Activated CD8-positive, alpha-beta memory T cell treated with anti-CD3 and anti-CD28 coated beads, Interleukin-2, amount 50 U/mL, for 1 hour (primary cell): Measurements from ENCODE around the gene MAGI2.

Experiments used
- DNase-seq: peaks from one replicate; pipeline ENCODE4 v3.0.0-alpha.2; 2020; ENCODE audit errors: extremely low read depth

Gene MAGI2

DNA sequence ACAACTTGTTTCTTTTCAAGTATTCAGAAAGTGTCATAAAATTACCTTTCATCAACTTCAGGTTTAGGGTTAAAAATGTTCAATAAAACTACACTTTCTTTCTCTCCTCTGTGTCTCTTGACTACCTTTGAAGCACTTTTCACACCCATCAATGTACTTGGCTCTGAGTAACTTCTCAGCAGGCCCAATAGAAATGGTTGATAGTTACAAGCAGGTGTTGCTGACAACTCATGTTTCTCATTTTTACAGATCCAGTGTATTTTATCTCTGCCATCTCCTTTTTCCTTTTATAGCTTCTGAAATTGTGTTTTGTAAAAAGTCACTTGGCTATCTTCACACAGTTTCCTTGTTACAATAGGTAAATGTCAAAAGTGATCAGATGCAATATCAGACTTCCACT is 1306.9 kb downstream of the MAGI2 start:
- no peak for DNase-seq

DNA sequence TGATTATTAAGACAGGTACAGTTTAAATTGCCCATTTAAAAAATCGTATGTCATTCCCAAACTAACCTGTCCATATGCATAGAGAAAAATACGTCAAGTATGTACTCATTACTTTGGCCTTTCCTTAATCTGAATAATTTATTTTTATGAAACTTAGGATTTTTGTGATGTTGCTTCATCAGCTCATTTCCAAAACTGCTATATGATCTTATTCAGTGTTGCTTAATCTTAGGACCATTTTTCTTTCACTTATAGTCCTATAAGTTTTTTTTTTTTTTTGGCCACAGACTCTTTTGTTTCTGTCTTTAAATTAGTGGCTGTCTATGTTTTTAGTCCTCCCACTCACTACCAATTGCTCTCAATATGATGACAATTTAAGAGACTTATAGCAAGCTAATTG is 1309.8 kb downstream of the MAGI2 start:
- DNase-seq: no peak

DNA sequence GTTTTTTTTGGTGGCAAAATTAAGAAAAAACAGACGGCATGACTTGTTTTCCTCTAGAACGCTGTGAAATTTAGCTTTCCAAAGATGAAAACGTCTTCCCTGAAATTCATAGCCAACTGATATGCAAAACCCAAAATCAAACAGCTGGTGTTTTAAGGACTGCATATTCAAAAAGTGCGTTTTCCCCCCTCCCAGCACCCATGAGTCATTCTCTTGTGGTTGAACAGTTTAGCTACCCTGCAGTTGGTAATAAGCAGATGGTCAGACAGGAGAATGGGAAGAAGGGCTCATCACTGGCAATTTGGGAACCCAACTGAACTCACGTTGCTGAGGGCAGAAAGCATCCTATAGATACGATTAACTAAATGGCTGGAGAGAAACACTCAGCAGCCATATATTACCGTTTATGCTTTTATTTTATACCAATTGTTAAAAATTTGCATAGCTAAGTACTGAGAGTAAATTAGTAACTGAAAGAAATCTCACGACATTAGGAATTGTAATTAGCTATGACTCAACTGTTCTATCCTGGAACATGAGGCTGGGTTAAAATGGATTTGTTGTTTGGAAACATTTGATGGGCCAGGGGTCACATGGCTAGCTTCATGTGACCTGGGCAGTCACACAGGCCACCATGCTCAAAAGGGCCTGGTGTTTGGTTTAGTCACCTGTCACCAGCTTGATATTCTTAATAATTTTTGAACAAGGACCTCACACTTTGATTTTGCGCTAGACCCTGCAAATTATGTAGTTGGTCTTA is 1311.8 kb downstream of the MAGI2 start:
- DNase-seq: no peak

DNA sequence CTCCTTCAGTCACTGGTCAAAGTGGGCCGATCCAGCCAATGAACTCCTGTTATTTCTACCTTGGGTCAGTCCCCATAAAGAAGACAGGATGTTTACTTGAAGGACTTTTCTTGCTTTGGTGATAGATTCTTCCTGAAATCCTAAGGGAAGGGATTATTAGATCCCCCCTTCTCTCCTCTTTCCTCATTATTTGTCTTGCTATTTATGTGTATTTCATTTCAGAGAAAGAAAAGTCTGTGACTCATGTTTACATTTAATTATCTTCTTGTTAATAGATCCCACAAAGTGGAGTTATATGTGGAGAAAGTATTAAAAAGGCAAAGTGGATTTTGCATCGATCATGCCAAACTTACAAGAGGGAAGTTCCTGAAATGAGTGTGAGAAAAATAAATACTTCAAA is 1313.4 kb downstream of the MAGI2 start:
- DNase-seq: no peak

DNA sequence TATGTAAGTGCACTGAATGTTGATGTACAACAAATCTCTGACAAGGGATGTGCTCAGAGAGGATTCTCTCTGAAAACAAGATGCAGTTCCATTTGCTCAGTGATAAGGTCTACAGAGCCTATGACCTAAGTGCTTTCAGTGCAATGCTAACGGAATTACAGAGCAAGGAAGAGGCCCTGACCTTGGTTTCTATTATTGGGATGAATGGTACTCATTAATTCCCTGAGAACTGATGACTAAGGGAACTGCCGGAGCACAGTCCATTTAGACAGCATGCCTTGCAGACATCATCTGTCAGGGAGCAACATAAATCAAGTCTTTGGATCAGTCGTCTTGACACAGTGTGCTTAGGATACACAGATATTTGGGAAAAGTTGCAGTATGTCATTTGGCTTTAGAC is 1314.1 kb downstream of the MAGI2 start:
- DNase-seq: no peak

DNA sequence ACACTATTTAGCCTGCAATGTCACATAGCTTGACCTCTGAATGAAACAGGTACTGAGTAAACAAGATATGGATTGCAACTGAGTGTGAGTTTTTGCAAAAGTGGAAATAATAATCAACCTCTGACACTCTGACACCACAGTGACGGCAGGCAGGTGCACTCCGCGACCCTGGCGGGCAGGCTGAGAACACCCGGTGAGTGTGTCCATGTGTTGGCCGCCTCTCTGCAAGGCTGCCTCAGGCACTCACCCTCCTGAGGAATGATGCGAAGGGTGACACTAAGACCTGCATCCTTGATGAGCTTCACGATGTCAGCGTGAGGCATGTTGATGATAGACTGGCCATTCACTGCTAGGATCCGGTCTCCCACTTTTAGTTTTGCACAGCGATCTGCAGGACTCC is 1318.7 kb downstream of the MAGI2 start:
- DNase-seq: no peak

DNA sequence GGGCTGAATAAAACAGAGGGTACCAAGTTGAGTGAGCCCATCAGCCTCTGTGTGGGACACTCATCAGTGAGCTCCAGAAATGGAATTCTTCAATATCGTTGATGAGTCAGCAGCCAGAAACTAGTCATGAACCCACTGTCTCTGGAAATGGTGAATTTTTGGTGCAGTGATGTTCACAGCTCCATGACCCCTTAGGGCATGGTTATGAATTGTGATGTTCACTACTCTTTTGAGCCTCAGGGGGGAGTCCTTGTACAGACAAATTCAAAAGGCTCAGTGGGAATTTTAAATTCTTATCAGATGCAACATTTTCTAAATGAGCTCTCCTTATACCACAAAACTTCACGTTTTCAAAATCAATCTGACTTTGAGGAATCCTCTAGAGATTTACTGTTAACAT is 1319.2 kb downstream of the MAGI2 start:
- DNase-seq: no peak

DNA sequence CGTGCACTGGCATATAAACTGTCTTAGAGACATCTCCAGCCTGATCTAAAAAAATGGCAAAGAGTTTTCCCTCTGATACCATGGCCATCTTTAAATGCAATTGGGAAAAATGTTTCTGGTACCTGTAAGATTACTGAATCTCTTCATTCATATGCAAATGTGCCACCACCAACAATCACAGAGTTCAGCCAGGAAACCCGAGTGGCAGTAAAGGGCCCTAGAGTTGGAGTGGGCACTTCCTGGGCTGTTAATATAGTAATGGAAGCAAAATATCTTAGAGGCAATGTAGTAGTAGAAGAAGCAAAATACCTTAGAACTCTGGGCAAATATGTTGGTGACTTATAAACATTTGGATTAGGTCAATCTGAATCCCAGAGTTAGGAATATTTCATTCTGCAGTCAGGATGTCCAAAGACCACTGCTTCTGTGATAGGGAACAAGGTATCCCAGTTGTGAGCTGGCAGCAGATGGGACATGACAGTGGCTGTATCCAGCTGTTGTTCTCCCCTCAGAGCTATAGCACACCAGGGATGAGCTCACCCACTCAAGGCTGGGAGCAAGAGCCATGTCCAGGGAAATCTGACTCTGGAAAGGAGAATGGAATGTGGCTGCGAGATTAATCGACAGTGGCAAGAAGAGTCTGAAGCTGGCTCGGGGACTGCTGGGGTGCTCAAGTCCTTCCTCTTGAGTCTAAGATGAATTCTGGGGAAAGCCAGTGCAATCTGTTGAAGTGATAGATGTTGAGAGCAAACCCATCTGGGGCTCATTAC is 1322.8 kb downstream of the MAGI2 start:
- DNase-seq: no peak

DNA sequence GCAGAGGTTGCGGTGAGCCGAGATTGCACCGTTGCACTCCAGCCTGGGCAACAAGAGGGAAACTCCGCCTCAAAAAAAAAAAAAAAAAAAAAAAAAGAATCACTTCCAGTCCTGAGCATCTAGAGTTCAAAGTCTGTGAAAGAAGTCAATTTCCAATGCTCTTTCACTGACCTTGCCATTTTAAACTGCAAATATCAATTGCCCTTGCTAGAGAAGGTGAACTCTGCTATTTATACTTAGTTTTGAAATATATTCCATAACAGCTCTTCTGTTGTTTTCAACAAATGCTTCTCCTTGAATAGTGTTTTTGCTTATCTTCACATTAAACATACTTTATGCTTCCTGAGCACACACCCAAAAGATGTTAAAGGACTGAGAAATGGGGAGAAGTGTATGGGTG is 1323.6 kb downstream of the MAGI2 start:
- DNase-seq: no peak

DNA sequence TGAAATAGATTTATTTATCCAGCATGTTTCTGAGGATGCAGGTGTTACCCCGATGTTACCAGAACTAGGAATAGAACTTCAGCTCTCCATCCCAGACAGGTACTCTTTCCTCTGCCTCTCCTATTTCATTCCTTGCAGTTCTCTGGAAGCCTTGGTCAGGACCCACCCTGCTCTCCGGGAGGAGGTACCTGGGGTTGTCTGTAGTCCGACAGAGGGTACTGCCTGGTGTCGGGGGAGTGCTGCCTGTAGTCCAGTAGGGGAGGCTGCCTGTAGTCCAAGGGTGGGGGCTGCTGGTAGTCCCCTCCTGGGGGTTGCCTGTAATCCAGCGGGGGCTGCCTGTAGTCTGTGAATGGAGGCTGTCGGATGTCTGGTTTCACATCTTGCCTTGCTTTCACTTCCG is 1326.5 kb downstream of the MAGI2 start:
- DNase-seq: no peak

DNA sequence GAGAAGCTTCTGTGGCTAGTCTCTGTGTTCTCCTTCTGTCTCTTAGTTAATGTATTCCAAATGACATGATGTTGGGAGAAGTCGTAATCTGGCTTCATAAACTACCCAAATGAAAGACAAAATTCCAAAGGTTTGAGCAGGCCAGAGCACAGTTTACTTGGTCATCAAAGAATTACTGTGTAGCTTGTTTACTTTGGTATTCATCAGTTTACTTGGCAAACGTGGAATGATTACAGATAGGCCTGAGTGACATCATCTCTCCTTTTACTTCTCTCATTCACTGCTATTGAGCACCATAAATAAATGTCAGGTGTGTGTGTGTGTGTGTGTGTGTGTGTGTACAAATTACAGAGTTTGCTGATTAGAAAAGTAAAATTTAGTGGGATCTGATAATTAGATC is 1327.6 kb downstream of the MAGI2 start:
- DNase-seq: no peak

DNA sequence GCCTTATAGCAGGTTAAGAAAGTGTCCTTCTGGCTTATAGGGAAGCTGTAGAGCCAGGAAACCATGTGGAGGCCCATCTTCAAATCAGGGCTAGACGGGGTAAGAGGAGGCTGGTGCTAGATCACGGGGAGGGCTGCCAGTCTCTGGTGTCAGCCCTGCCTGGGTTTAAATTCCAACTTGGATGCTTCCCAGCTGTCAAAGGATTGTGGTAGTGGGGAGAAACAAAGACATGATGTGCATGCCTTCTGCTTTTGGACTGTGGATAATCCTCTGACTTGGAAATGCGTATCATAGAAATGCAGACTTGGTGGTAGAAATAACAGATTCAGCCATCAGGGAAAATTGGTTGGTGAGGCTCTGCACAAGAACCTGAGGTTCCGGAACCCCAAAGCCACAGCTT is 1329.3 kb downstream of the MAGI2 start:
- DNase-seq: no peak

DNA sequence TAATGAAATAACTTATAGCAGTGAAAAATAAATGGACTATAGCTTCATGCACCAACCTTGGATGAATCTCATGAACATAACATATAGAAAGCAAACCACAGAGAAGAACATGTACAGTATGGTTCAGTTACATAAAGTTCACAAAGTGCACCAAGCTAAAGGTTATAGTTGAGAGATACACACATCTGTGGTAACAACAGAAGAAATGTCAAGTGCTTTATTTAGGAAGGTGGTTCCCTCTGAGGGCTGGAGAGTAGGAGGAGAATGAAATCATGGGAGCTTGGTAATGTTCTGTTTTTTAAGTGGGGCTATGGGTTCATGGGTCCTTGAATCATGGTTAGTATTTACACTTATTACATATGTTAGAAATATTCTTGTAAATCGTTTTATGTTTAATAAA is 1331.6 kb downstream of the MAGI2 start:
- no peak for DNase-seq

DNA sequence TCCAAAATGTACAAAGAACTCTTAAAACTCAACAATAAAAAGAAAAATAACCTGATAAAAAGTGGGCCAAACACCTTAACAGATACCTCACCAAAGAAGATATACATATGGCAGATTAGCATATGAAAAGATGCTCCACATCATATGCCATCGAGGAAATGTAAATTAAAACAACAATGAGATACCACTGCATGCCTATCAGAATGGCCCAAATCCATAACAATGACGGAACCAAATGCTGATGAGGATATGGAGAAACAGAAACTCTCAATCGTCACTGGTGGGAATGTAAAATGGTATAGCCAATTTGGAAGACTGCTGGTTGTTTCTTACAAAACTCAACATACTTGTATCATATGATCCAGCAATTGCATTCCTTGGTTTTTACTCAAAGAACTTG is 1335.0 kb downstream of the MAGI2 start:
- DNase-seq: no peak

DNA sequence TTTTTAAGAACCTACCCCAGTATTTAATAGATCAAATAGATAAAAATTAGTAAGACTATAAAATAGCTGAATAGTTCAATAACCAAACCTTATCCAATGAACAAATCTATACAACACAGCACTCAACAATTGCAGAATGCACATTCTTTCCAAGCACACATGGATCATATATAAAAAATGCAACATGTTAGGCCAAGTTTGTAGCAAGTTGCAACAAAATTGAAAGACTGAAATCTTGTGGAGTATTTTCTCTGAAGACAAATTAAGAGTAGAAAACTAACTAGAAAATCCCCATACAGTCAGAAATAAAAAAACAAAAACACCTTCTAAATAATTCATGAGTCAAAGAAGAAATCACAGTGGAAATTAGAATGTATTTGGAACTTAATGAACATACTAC is 1337.6 kb downstream of the MAGI2 start:
- DNase-seq: no peak

DNA sequence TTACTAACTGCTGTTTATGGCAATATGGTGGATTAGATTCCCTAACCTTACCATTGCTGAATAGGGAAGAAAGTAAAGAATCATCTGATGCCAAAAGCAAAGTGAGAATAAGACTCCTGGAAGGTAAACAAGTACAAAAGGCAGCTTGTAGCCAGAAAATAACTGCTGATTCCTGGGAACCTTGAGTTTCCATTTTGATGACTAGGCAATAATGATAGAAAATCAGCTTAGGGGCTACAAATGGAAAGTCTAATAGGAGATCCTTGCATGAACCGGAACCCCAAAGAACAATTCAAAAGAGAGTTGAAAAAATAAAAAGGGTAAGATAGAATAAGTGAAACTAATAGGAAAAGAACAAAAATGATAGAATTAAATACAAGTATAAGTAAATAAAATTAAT is 1338.5 kb downstream of the MAGI2 start:
- DNase-seq: no peak

DNA sequence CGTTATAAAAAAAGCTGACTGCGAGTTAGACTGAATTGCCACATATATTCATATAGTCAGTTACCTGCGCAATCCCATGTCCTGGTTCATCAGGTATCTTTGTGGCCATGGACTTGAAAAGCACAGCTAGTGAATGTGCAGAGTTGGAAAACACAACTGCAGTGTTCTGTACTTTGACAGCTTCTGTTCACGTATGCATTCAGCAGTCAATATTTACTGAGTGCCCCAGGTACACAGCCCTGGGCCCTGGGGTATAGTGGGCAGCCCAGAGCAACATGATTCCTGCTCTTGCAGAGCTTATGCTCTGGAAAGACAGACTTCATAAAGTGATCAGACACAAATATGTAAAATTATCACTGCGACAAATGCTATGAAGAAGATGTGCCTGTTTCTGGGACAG is 1341.0 kb downstream of the MAGI2 start:
- DNase-seq: no peak

DNA sequence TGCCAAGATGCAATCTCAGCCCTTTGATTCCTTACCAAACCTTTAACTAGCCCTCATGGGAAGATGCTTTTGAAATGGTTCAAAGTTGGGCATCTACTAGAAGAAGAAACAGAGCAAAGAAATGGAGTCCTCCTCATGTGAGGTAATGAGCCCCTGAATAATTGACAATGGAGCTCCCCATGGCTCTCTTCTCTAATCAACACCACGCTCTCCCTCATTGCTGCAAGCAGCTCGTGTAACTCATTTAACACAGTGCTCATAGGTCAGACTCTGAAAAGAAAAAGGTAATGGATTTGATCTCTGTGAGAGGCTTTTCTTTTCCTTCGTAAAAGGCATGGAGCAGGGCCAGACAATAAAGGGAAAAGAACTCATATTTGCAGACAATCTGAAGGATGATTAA is 1342.1 kb downstream of the MAGI2 start:
- DNase-seq: no peak

DNA sequence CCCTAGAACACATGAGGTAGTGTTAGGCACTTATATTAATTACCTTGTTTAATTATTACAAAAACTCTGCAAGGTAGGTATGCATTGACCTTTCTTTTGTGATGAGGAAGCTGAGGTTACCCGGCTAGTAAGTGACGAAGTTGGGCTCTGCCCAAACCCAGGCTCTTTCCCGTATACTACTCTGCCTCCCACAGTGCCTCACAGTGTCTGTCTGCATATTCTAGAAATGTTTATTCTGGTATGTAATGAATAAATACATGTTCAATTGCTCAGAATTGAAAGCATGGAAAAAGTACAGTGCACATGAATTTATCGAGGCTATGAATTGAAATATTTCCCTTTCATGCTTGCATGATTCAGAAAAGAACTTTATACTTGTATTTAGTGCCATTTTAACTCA is 1350.0 kb downstream of the MAGI2 start:
- no peak for DNase-seq

DNA sequence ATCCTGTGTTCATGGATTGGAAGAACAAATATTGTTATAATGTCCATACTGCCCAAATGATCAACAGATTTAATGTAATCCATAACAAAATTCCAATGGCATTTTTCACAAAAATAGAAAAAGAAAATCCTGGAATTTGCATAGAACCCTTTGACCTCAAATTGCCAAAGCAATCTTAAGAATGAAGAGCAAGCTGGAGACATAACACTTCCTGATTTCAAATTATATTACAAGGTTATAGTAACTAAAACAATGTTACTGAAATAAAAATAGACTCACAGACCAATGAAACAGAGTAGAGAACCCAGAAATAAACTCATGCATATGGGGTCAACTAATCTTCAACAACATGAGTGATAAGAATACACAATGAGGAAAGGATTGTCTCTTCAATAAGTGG is 1352.4 kb downstream of the MAGI2 start:
- no peak for DNase-seq

DNA sequence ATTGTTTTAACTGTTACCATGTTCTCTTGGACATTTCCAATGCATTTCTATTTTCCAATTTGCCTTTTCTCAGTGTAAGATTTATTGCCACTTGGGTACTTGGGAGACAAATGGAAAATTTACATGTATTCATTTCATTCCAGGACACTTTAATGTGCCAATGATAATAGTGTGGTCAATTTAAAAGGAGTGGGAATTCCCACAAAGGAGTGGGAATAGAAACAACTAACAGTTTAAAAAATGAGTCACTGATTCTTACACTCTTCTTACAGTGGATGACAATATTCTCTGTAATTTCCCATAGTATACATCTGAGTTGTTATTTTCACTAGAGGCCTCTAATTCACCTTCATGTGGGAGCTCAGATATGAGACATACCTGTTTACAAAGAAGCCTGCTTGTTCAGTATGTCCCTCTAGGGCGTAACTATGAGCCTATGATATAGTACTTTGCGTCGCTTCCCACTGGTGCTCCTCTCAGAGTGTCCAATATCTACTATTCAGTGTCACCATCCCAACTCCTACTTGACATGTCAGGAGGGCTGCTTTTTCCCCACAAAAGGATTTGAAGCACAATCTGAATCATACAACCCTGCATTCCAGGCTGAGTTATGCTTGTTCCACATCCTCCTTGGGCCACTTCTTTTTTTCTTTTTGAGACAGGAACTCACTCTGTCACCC is 1353.6 kb downstream of the MAGI2 start:
- DNase-seq: no peak

DNA sequence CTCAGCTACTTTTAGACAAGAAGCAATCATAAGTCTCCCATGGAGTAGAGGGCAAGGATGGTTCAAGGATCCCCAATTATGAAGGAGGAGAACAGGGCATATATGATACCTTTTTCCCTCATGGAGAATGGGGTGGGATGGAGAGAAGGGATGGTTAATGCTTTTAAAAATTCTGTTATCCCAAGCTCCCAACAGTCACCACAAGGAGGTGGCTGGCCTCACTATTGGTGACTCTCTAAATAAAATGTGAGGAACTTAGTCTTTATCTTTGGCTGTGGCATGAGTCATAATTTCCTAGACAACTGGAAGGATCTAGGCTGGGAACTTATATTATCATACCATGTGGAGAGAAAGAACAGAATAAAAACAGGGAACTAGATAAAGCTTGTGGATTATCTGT is 1357.9 kb downstream of the MAGI2 start:
- DNase-seq: no peak

DNA sequence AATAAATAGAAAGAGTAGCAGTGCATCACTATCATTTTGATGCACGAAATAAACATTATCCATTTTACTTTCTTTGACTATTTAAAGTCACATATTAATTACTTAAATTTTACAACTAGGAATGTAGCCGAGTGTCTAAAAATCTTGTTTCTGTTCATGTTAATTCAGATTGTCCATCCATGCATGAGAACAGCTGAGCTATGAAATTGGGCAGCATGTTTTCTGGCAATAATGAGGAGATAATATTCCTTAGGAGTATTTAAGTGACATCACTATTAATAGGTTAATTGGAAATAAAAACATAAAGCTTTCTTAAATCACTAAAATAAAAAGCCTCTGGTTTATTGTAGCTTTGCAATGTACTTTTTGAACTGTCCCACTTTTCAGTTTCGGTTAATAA is 1361.1 kb downstream of the MAGI2 start:
- DNase-seq: no peak
